Left lung (tissue), 10 donors: ENCODE data around the gene CERKL. TPM values are rescaled to one million over a fixed set of nuclear protein-coding genes. Genes with fewer than 3 reads are reported as not detected.

Experiments
- ATAC-seq: fragments of 200-7000 bp; cut with Tn5 transposase; one replicate; pipeline ENCODE4 v1.9.1; 2020; ENCODE audit warnings: moderate library complexity
- DNase-seq, 4 donors: peaks; one replicate each; pipeline ENCODE4 v3.0.0-alpha.2; 2013 to 2020
- H3K27ac ChIP-seq, 2 donors: fragments of 200-600 bp; sonication (generic) in 1 of 2; one replicate each; pipeline versions ENCODE4 v1.5.0 to v1.8.0; 2020 to 2021
- H3K27me3 ChIP-seq, 2 donors: fragments of 200-600 bp; sonication (generic) in 1 of 2; one replicate each; pipeline versions ENCODE4 v1.5.0 to v1.8.0; 2020 to 2021
- H3K36me3 ChIP-seq, 2 donors: fragments of 200-600 bp; sonication (generic) in 1 of 2; one replicate each; pipeline versions ENCODE4 v1.5.0 to v1.8.0; 2020 to 2021
- H3K4me1 ChIP-seq, 2 donors: fragments of 200-600 bp; one replicate each; pipeline ENCODE4 v1.8.0; 2021
- H3K4me3 ChIP-seq, 2 donors: fragments of 200-600 bp; sonication (generic) in 1 of 2; one replicate each; pipeline versions ENCODE4 v1.5.0 to v1.8.0; 2020 to 2021; ENCODE audit warnings: mild to moderate bottlenecking in 1 of 2
- H3K9me3 ChIP-seq, 2 donors: fragments of 200-600 bp; sonication (generic) in 1 of 2; one replicate each; pipeline versions ENCODE4 v1.5.0 to v1.8.0; 2020 to 2021
- intact Hi-C, 2 donors: fragments of 100-400 bp; cut with DNase I; formaldehyde crosslinking; loops; one replicate each; pipeline versions ENCODE4 v1.11.2 to v1.14.2; 2022
- polyA plus RNA-seq, 6 donors: library from polyadenylated mRNA; unstranded; fragments of 120-200 nt; gene quantifications; one replicate each; pipeline ENCODE4 v1.2.1, GENCODE V29; 2013; ENCODE audit not compliant: insufficient read length in 6 of 6
- total RNA-seq, 2 donors: library from RNA; stranded (reverse); fragmentation: NEBNext Ultra II Directional; extraction: Animal tissue kit (Norgen Biotek cat#: 25700); gene quantifications; one replicate each; pipeline ENCODE4 v1.2.1, GENCODE V29; 2021
- TF ChIP-seq, protein P1 (sequence below), 2 donors: fragments of 200-600 bp; sonication (generic) in 1 of 2; IDR thresholded peaks; one replicate each; pipeline versions ENCODE4 v1.5.0 to v1.8.0; 2021; ENCODE audit warnings: antibody characterized with exemption in 2 of 2
- donor health status: DM: no; HTN: yes; CAD: no.
- donor health status: DM: no; HTN: no; CAD: no.

Gene CERKL
- total and polyA plus RNA-seq, 8 donors = 0.41 to 10.1 (median 7.6) TPM

DNA sequence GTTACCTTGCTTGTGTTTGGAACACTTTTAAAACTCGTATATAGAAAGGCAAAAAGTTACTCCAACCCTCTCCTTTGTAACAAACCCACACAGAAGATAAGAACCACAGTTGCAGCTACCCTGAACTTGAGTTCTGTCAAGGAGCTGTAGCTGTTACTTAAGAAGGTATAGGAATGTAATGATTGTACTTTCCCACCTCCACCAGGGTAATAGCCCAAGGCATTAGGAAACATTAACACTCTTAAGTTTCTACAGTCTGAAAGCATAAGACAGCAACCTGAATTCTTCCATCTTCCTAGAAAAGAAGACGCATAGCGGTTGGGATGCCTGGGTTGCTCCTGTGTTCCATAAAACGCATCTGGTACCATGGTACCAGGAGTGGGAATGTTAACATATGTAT, 156.7 kb downstream of the CERKL start:
- intact Hi-C loops = no loop called here
- H3K4me3 ChIP-seq = no peak overlapping the region
- no peaks in the 10 kb centered on the region for H3K4me1 ChIP-seq
- DNase-seq = no peak
- H3K27me3 ChIP-seq = no peaks in the 10 kb centered on the region
- no peak overlapping the region for H3K27ac ChIP-seq
- no peak for ATAC-seq
- TF ChIP-seq, protein P1, sequence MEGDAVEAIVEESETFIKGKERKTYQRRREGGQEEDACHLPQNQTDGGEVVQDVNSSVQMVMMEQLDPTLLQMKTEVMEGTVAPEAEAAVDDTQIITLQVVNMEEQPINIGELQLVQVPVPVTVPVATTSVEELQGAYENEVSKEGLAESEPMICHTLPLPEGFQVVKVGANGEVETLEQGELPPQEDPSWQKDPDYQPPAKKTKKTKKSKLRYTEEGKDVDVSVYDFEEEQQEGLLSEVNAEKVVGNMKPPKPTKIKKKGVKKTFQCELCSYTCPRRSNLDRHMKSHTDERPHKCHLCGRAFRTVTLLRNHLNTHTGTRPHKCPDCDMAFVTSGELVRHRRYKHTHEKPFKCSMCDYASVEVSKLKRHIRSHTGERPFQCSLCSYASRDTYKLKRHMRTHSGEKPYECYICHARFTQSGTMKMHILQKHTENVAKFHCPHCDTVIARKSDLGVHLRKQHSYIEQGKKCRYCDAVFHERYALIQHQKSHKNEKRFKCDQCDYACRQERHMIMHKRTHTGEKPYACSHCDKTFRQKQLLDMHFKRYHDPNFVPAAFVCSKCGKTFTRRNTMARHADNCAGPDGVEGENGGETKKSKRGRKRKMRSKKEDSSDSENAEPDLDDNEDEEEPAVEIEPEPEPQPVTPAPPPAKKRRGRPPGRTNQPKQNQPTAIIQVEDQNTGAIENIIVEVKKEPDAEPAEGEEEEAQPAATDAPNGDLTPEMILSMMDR (IDR thresholded peaks at IDR 0.05) = no peak
- no peaks in the 10 kb centered on the region for H3K9me3 ChIP-seq
- H3K36me3 ChIP-seq = peaks cover 0 to 13% of the 10 kb centered on the region in 2 donors

- H3K36me3 ChIP-seq = peaks cover 0 to 13% of the 10 kb centered on the region in 2 donors
- no peak overlapping the region for H3K4me3 ChIP-seq
- TF ChIP-seq, protein P1 (IDR thresholded peaks at IDR 0.05) = no peak
- H3K27me3 ChIP-seq = no peaks in the 10 kb centered on the region
- DNase-seq (no peak), ATAC-seq (no peak)
- H3K27ac ChIP-seq = no peak overlapping the region
- intact Hi-C loops = no loop called here
- H3K9me3 ChIP-seq = no peaks in the 10 kb centered on the region
- H3K4me1 ChIP-seq = no peaks in the 10 kb centered on the region
These were observed 157.7 kb downstream of the CERKL start for GRCh38 chr2:181499231-181499630.

Other genes starting within 250 kb of the CERKL start
- gene ITGA4, start 199.7 kb downstream of the CERKL start, total RNA-seq = 10 to 100 TPM; 19.9 to 23.5 TPM
- gene ITGA4, start 199.7 kb downstream of the CERKL start, polyA plus RNA-seq = 10 to 100 TPM; 23.2 to 26.5 (median 25.1) TPM
- not detected for gene NEUROD1, start 23.4 kb upstream of the CERKL start, total RNA-seq
- gene NEUROD1, start 23.4 kb upstream of the CERKL start, polyA plus RNA-seq = 1 to 10 TPM in 4 of 6 donors, under 1 TPM in 2; 0.75 to 2.1 (median 1.2) TPM
- 100 to 1,000 TPM; 162 to 175 TPM for gene ITPRID2, start 234.6 kb upstream of the CERKL start, total RNA-seq
- 100 to 1,000 TPM in 2 of 6 donors, 10 to 100 TPM in 4; 90.6 to 115 (median 96.6) TPM for gene ITPRID2, start 234.6 kb upstream of the CERKL start, polyA plus RNA-seq